GM23338 (cell line): Measurements from ENCODE around the gene TMEM53.

Experiments
- CREB1 ChIP-seq: fragments of 250-450 bp; sonication (Bioruptor Pico); IDR thresholded peaks from 2 replicates; pipeline ENCODE4 v1.5.0; 2020; ENCODE audit warnings: low read depth, mild to moderate bottlenecking, moderate library complexity
- EZH2 ChIP-seq: fragments of 200-600 bp; sonication (generic); IDR thresholded peaks from one replicate; pipeline ENCODE4 v1.8.0; 2017; ENCODE audit warnings: antibody characterized with exemption, mild to moderate bottlenecking, low read depth; ENCODE audit not compliant: unreplicated experiment
- EZH2phosphoT487 ChIP-seq: fragments of 200-600 bp; sonication (generic); IDR thresholded peaks from one replicate; pipeline ENCODE4 v1.8.1; 2018; ENCODE audit warnings: antibody characterized with exemption; ENCODE audit not compliant: unreplicated experiment
- POLR2AphosphoS5 ChIP-seq: IDR thresholded peaks from 2 replicates; pipeline ENCODE4 v1.6.1; 2016; ENCODE audit warnings: antibody characterized with exemption, low read depth
- TF ChIP-seq, protein P1 (sequence below), 2 experiments: fragments of 200-600 bp in 1 of 2; sonication (generic) in 1 of 2; conservative IDR thresholded peaks; 2 replicates each; pipeline versions ENCODE4 v1.5.1 to v1.6.1; 2016 to 2017; ENCODE audit warnings: antibody characterized with exemption in 2 of 2, low read depth in 2 of 2, mild to moderate bottlenecking in 2 of 2, moderate library complexity in 1 of 2
- TF ChIP-seq, protein P2 (sequence below): IDR thresholded peaks from one replicate; pipeline ENCODE4 v1.6.1; 2018; ENCODE audit warnings: antibody characterized with exemption; ENCODE audit not compliant: unreplicated experiment

DNA sequence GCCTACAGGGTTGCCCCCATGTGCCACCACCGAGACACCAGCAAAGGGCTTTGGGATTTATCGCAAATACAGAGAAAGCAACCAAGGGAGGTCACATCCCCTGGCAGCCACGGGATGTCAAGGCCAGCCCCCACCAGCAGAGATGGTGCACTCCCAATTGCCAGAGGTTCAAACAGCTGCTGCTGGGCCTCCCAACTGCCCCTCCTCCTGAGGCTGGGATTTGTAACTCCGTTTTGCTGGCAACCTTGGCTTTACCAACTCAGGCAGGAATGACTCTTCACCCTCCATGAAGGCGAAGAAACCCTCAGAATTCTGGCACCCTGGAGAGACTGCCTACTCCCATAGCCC lies 11.6 kb downstream of the TMEM53 start:
- TF ChIP-seq, protein P1, sequence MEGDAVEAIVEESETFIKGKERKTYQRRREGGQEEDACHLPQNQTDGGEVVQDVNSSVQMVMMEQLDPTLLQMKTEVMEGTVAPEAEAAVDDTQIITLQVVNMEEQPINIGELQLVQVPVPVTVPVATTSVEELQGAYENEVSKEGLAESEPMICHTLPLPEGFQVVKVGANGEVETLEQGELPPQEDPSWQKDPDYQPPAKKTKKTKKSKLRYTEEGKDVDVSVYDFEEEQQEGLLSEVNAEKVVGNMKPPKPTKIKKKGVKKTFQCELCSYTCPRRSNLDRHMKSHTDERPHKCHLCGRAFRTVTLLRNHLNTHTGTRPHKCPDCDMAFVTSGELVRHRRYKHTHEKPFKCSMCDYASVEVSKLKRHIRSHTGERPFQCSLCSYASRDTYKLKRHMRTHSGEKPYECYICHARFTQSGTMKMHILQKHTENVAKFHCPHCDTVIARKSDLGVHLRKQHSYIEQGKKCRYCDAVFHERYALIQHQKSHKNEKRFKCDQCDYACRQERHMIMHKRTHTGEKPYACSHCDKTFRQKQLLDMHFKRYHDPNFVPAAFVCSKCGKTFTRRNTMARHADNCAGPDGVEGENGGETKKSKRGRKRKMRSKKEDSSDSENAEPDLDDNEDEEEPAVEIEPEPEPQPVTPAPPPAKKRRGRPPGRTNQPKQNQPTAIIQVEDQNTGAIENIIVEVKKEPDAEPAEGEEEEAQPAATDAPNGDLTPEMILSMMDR (conservative IDR thresholded peaks at IDR 0.05; ENCODE audit: low read depth in 2 of 2): no peak
- TF ChIP-seq CREB1: no peak
- TF ChIP-seq EZH2: no peak
- no peak for TF ChIP-seq EZH2phosphoT487
- TF ChIP-seq POLR2AphosphoS5: no peak
- TF ChIP-seq, protein P2, sequence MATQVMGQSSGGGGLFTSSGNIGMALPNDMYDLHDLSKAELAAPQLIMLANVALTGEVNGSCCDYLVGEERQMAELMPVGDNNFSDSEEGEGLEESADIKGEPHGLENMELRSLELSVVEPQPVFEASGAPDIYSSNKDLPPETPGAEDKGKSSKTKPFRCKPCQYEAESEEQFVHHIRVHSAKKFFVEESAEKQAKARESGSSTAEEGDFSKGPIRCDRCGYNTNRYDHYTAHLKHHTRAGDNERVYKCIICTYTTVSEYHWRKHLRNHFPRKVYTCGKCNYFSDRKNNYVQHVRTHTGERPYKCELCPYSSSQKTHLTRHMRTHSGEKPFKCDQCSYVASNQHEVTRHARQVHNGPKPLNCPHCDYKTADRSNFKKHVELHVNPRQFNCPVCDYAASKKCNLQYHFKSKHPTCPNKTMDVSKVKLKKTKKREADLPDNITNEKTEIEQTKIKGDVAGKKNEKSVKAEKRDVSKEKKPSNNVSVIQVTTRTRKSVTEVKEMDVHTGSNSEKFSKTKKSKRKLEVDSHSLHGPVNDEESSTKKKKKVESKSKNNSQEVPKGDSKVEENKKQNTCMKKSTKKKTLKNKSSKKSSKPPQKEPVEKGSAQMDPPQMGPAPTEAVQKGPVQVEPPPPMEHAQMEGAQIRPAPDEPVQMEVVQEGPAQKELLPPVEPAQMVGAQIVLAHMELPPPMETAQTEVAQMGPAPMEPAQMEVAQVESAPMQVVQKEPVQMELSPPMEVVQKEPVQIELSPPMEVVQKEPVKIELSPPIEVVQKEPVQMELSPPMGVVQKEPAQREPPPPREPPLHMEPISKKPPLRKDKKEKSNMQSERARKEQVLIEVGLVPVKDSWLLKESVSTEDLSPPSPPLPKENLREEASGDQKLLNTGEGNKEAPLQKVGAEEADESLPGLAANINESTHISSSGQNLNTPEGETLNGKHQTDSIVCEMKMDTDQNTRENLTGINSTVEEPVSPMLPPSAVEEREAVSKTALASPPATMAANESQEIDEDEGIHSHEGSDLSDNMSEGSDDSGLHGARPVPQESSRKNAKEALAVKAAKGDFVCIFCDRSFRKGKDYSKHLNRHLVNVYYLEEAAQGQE: no peak
